ENCODE data around the gene ASB18.

DNA sequence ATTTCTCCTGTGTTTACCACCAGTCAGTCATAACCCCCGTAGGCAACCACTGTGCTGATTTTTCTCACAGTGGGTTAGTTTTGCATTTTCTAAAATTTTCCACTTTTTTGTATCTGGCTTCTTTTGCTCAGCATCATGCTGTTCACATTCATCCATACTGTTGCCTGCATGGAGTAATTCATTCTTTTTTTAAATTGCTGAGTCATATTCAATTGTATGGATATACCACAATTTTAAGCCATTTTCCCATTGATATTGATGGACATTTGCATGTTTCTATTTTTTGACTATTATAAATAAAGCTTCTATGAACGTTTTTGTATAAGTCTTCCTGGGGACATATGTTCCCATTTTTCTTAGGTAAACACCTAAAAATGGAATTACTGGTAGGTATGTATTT lies 40.5 kb downstream of the ASB18 start:
- TF ChIP-seq, protein P1, sequence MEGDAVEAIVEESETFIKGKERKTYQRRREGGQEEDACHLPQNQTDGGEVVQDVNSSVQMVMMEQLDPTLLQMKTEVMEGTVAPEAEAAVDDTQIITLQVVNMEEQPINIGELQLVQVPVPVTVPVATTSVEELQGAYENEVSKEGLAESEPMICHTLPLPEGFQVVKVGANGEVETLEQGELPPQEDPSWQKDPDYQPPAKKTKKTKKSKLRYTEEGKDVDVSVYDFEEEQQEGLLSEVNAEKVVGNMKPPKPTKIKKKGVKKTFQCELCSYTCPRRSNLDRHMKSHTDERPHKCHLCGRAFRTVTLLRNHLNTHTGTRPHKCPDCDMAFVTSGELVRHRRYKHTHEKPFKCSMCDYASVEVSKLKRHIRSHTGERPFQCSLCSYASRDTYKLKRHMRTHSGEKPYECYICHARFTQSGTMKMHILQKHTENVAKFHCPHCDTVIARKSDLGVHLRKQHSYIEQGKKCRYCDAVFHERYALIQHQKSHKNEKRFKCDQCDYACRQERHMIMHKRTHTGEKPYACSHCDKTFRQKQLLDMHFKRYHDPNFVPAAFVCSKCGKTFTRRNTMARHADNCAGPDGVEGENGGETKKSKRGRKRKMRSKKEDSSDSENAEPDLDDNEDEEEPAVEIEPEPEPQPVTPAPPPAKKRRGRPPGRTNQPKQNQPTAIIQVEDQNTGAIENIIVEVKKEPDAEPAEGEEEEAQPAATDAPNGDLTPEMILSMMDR (conservative IDR thresholded peaks at IDR 0.05) = no peak
- no peak for TF ChIP-seq EZH2 (IDR thresholded peaks at IDR 0.05; ENCODE audit: low read depth)
